Keratinocyte (primary cell): Measurements from ENCODE around the gene VTCN1.

ENCODE experiments used
- CTCF ChIP-seq, 3 experiments: IDR thresholded peaks in 1 of 3; conservative IDR thresholded peaks in 1 of 3; optimal IDR thresholded peaks in 1 of 3; 2 replicates in 2 of 3; 3 replicates in 1 of 3; pipeline versions ENCODE3 to v1.5.1; 2011; ENCODE audit warnings: low read length in 3 of 3, mild to moderate bottlenecking in 3 of 3, moderate library complexity in 2 of 3, control low read depth in 1 of 3, inconsistent platforms in 1 of 3; ENCODE audit not compliant: insufficient read depth in 2 of 3; ENCODE audit errors: extremely low read depth in 1 of 3
- EZH2 ChIP-seq: IDR thresholded peaks from one replicate; pipeline ENCODE4 v1.6.1; 2012; ENCODE audit warnings: inconsistent platforms, mild to moderate bottlenecking, low read length, moderate library complexity

DNA sequence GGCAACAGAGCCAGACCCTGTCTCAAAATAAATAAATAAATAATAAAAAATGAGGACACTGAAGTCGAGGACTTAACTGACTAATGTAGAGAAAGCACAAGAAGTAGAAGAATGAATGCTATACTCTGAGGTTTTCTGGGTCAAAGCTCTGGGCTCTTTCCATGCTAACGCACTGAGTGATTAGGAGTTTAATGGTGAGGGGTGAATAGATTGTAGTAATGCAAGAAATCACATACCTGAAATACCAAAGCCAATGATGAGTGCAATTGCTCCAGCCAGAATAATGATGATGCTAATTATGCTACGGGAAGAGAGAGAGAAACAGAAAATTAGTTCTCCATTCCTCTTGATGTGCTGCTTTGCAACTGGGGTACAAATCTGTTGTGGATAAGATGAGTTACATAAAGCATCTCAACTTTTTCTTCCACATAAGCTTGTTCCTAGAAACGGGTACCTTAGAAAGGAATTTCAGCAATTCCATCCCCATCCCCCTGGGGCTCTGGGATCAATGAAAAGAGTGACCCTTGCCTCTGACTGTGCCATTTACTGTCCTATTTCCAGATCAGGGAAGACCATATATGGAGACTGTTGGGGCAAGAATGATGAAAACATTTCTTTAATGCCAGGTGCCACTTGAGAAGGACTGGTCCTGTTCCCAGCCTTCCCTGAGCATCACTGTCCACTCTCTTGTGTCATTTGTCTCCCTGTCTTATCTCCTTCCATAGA lies 40.7 kb downstream of the VTCN1 start:
- TF ChIP-seq CTCF (optimal IDR thresholded peaks at IDR 0.05 in 1 of 3, IDR thresholded peaks at IDR 0.05 in 1 of 3, conservative IDR thresholded peaks at IDR 0.05 in 1 of 3; ENCODE audit: extremely low read depth in 1 of 3, insufficient read depth in 2 of 3, low read length in 3 of 3) = no peak
- TF ChIP-seq EZH2 = no peak
